Epithelial cell of proximal tubule (primary cell): Measurements from ENCODE around the gene DHX30. TPM values are rescaled to one million over a fixed set of nuclear protein-coding genes. Genes with fewer than 3 reads are reported as not detected.
A peak's percentile ranks its signal among the peaks of the same experiment; 100 is the strongest.
"Not testable (repeated sequence)": the region's sequence is repeated elsewhere in the genome, so short reads cannot be mapped to it uniquely, and the experiment has no call there.

Experiments used
- DNase-seq: peaks from one replicate; pipeline ENCODE4 v3.0.0-alpha.2; 2011; ENCODE audit warnings: low read depth
- H3K4me3 ChIP-seq: 2 replicates; pipeline ENCODE4 v1.5.1; 2011; ENCODE audit warnings: low read depth, mild to moderate bottlenecking, low read length
- total RNA-seq: library from RNA; depleted of rRNA; stranded (reverse); fragments of >200 nt; gene quantifications from 2 replicates; pipeline ENCODE4 v1.2.3, GENCODE V29; 2015
- TF ChIP-seq, protein P1 (sequence below): conservative IDR thresholded peaks from 2 replicates; pipeline ENCODE4 v1.5.1; 2012; ENCODE audit warnings: low read depth, mild to moderate bottlenecking, low read length

The DHX30 gene
- total RNA-seq, 1 donor from 2014 or later = 64.1 TPM

DNA sequence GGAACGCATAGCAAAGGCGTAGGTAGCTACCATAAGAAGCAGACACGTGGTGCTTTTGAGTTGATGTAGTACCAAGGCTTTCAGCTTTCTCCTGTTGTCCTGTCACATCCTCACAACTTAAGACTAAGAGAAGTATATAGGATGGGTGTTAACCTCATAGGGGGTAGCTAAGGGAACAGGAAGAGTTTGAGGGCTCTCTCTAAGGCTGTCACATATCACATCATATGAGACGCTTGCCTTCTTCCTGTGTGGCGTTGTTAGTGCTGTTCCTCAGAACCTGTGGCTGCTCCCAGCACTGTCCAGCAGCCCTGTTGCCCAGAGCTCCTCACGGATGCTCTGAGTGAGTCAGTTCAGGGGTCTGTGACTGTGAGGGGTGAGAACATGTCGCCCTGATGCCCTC, 14.7 kb downstream of the DHX30 start:
- DNase-seq = no peak
- TF ChIP-seq, protein P1, sequence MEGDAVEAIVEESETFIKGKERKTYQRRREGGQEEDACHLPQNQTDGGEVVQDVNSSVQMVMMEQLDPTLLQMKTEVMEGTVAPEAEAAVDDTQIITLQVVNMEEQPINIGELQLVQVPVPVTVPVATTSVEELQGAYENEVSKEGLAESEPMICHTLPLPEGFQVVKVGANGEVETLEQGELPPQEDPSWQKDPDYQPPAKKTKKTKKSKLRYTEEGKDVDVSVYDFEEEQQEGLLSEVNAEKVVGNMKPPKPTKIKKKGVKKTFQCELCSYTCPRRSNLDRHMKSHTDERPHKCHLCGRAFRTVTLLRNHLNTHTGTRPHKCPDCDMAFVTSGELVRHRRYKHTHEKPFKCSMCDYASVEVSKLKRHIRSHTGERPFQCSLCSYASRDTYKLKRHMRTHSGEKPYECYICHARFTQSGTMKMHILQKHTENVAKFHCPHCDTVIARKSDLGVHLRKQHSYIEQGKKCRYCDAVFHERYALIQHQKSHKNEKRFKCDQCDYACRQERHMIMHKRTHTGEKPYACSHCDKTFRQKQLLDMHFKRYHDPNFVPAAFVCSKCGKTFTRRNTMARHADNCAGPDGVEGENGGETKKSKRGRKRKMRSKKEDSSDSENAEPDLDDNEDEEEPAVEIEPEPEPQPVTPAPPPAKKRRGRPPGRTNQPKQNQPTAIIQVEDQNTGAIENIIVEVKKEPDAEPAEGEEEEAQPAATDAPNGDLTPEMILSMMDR = no peak
- no peak overlapping the region for H3K4me3 ChIP-seq

DNA sequence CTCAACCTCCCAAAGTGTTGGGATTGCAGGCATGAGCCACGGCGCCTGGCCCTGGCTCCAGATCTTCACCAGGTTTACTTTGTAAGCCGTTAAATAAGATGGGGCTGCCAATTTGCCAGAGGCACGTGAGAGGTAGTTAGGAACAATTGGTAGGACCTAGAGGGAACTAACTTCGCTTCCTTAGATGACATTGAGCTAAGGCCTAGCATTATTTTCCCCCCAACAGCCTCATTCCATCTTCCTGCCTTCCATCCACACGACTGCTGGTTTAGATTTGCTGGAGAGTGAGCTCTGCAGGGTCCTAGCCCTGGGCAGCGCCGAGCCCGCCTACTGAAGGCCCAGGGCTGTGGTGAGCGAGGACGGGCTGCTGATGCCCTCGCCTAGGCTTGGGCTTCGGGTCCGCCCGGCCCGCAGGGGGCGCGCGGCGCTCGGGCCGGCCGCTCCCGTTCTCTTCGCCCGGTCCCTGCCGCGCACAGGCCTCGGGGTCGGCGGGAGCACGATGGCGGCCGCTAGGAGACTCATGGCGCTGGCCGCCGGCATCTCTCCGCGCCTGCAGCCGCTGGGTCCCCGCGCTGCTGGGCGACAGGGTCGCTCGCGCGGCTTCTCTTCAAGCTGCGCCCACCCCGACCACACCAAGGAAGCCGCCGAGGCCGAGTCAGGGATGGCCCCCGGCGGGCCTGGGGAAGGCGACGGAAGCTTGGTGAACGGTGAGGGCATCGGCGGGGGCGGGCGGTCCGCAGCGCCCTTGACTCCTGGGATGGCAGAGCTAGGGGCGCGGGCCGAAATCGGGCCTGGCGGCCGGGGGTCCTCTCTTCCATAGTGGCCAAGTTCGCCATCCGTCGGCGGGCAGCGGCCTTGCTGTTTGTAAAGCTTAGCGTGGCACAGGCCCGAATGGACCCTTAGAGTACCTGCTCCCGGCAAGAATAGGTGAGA, 21.9 kb downstream of the DHX30 start:
- DNase-seq = no peak
- peak overlapping the region; percentile 78 for H3K4me3 ChIP-seq
- TF ChIP-seq, protein P1 = peak; percentile 76

DNA sequence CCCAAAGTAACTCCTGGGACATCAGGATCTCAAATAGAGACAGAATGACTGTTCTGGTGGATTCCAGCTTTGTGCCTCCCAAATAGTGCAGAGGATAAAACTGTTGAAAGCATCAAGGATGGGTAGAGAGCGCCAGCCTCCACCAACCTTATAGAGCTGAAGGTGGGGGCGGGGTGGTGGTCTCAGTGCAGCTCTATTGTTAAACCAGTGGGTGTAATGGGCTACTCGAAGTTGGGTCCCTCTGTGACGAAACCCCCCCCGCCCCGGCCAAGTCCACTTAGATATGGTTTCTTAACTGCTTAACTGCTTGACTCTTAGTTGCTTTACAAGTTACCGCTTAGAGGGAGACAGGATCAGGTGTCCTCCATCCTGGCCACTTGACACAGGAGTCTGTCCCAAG, 22.7 kb downstream of the DHX30 start:
- no peak for DNase-seq
- H3K4me3 ChIP-seq = peak overlapping the region; percentile 78
- TF ChIP-seq, protein P1 = no peak

DNA sequence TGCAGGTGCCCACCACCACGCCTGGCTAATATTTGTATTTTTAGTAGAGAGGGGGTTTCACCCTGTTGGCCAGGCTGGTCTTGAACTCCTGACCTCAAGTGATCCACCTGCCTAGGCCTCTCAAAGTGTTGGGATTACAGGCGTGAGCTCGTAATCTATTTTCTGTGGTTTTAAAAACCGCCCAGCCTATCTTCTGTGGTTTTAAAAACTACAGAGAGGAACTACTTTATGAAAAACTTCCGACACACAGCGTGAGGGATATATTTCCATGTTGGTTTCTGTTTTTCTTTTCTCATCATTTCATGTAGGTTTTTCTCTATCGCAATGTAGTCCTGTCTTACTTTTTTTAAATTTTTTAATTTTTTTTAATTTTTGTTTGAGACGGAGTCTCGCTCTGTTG, 26.5 kb downstream of the DHX30 start:
- DNase-seq, H3K4me3 ChIP-seq: not testable (repeated sequence)

DNA sequence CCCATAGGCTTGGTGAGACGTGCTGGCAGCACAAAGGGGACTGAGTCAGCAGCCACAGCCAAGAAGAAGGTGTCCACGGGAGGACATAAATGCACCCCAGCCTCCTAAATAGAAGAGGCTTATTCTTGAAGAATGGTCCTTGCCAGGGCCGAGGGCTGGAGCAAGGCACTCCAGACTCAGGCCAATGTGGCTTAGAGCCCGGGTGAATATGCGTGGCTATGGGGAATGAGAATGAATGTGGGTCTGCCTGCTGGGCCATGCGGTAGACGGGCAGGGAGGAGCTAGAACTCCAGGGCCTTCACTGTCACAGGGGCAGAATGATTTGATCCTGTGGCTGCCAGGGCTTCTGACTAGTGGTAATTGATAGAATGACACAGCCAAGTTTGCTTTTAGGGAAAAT, 34.0 kb downstream of the DHX30 start:
- DNase-seq = no peak
- H3K4me3 ChIP-seq = no peak overlapping the region
- TF ChIP-seq, protein P1 = no peak

DNA sequence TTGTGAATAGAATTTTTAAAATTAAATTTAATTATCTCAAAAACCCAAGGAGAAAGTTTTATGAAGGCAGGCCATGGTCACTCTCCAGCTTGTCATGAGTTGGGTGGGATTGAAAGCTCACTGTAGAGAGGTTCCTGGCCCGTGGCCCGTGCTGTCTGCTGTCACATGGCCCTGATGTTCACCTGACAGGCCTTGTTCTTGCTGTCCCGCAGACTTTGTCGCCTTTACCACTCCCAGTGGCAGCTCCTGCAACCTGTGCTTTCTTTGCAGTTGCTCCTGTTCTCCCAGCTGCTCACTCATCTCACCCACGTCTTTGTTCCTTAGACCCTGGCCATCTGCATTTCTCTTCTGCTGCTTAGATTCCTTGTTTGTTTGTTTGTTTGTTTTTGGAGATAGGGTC, 35.6 kb downstream of the DHX30 start:
- no peak overlapping the region for H3K4me3 ChIP-seq
- no peak for DNase-seq
- TF ChIP-seq, protein P1 = no peak

DNA sequence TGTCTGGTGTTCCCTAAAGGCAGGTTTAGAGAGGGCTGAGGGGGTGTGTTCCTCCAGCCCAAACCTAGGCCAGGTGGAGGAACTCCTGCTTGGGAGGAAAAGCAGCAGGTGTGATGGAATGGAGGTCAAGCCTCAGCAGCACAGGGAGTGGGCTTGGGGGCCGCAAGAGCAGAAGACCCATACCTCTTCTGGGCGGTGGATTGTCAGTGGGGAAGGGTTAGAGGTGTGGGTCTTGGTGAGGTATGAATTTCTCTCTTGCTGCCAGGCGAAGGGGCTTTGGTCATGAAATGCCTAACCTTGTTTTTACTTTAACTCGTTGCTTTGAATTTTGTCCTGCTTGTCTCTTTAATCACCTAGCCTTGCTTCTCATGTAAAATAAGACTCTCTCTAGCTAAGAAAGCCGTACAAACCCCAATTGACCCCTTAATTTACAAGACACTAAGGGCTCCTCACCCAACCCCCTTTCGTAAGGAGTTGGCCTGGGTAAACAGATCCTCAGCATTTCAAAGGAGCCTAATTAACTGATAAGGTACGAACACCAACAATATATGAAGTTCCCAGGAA, 38.9 kb downstream of the DHX30 start:
- TF ChIP-seq, protein P1 = no peak

More for the DNA sequence above, 38.9 kb downstream of the DHX30 start:
- no peak for DNase-seq
- H3K4me3 ChIP-seq = no peak overlapping the region
